A673 (cell line): Measurements from ENCODE around the gene MPRIP. TPM values are rescaled to one million over a fixed set of nuclear protein-coding genes. Genes with fewer than 3 reads are reported as not detected.

ENCODE experiments used
- BruUV-seq: library from RNA; stranded (reverse); fragments of 400-500 nt; replicated peaks from 2 replicates; lab custom pipeline; 2021; lab: Mats Ljungman, UMichigan
- CTCF ChIA-PET: fragments of 300-600 bp; sonication (Branson Sonifier 250); formaldehyde crosslinking; loops from one replicate; lab custom pipeline; 2022; ENCODE audit warnings: antibody characterized with exemption; lab: Charles Lee
- POLR2A ChIA-PET: fragments of 300-600 bp; sonication (Branson Sonifier 250); formaldehyde crosslinking; loops from one replicate; lab custom pipeline; 2022; ENCODE audit warnings: antibody characterized with exemption; ENCODE audit not compliant: low non-redundant PET; lab: Charles Lee
- DNase-seq: peaks from one replicate; pipeline ENCODE4 v3.0.0-alpha.2; 2015; ENCODE audit warnings: low spot score
- H3K27ac ChIP-seq: fragments of 200-600 bp; sonication (generic); 2 replicates; pipeline ENCODE4 v1.5.1; 2016; ENCODE audit warnings: mixed run types, low read depth, mild to moderate bottlenecking, mixed read lengths, antibody characterized with exemption, low read length; ENCODE audit not compliant: poor library complexity, severe bottlenecking
- H3K27me3 ChIP-seq: fragments of 200-600 bp; sonication (generic); replicated peaks from 2 replicates; pipeline ENCODE4 v1.6.1; 2017; ENCODE audit warnings: mixed run types, low read depth, mild to moderate bottlenecking, mixed read lengths, antibody characterized with exemption, low read length; ENCODE audit not compliant: insufficient read depth, poor library complexity
- H3K36me3 ChIP-seq: fragments of 200-600 bp; sonication (generic); 2 replicates; pipeline ENCODE4 v1.6.1; 2016; ENCODE audit warnings: mixed run types, mild to moderate bottlenecking, mixed read lengths, antibody characterized with exemption, low read length; ENCODE audit not compliant: insufficient read depth, poor library complexity, severe bottlenecking
- H3K4me1 ChIP-seq: fragments of 200-600 bp; sonication (generic); 2 replicates; pipeline ENCODE4 v1.6.1; 2017; ENCODE audit warnings: mixed run types, mild to moderate bottlenecking, mixed read lengths, antibody characterized with exemption, low read length; ENCODE audit not compliant: insufficient read depth, poor library complexity, severe bottlenecking
- H3K4me3 ChIP-seq: fragments of 200-600 bp; sonication (generic); 2 replicates; pipeline ENCODE4 v1.5.1; 2016; ENCODE audit warnings: low read depth, mixed run types, mild to moderate bottlenecking, mixed read lengths, low read length; ENCODE audit not compliant: poor library complexity, severe bottlenecking
- H3K9me3 ChIP-seq: fragments of 200-600 bp; sonication (generic); 2 replicates; pipeline ENCODE4 v1.6.1; 2016; ENCODE audit warnings: mixed run types, low read depth, mild to moderate bottlenecking, mixed read lengths, antibody characterized with exemption, low read length; ENCODE audit not compliant: poor library complexity, severe bottlenecking
- EZH2 ChIP-seq: fragments of 200-600 bp; sonication (generic); IDR thresholded peaks from 2 replicates; pipeline ENCODE4 v1.6.1; 2017; ENCODE audit warnings: borderline replicate concordance, low read depth, mild to moderate bottlenecking, mixed read lengths, antibody characterized with exemption, low read length; ENCODE audit not compliant: poor library complexity, severe bottlenecking
- intact Hi-C: fragments of 100-400 bp; cut with micrococcal nuclease; formaldehyde crosslinking; loops from one replicate; pipeline ENCODE4 v1.10.0; 2022; ENCODE audit not compliant: unreplicated experiment
- total RNA-seq: library from RNA; stranded (reverse); gene quantifications from 2 replicates; pipeline ENCODE4 v1.2.3, GENCODE V29; 2021
- TF ChIP-seq, protein P1 (sequence below): fragments of 300-800, 200-600 bp; sonication (generic); conservative IDR thresholded peaks from 2 replicates; pipeline ENCODE4 v1.5.1; 2017; ENCODE audit warnings: low read depth, mild to moderate bottlenecking, antibody characterized with exemption, low read length, moderate library complexity, mixed read lengths

The MPRIP gene
- total RNA-seq, 1 experiment from 2014 or later = 290 TPM

DNA sequence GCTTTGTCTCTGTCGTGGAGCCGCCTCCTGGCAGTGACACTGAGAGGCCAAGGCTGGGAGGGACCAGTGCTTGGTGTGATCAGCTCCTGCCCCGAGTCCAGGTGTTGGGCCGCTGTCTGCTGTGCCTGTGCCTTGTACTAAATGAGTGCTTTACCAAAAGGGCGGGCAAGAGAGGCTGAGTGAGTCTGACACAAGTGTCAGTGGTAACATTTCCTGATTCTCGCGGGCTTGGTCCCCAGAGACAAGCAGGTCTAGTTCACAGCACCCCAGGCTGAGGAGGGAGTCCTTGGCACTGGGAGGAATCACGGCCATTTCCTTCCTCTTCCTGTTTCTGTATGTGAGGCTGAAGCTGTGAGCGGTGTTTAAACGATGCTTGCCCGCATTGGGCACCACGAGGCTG is 133.7 kb downstream of the MPRIP start:
- CTCF ChIA-PET = no interaction called here
- Histone ChIP-seq H3K4me3 (no peak overlapping the region), H3K27me3 (no peaks in the 10 kb centered on the region), H3K9me3 (no peaks in the 10 kb centered on the region), H3K27ac (no peak overlapping the region), H3K36me3 (peaks cover 84% of the 10 kb centered on the region), H3K4me1 (no peaks in the 10 kb centered on the region)
- TF ChIP-seq, protein P1, sequence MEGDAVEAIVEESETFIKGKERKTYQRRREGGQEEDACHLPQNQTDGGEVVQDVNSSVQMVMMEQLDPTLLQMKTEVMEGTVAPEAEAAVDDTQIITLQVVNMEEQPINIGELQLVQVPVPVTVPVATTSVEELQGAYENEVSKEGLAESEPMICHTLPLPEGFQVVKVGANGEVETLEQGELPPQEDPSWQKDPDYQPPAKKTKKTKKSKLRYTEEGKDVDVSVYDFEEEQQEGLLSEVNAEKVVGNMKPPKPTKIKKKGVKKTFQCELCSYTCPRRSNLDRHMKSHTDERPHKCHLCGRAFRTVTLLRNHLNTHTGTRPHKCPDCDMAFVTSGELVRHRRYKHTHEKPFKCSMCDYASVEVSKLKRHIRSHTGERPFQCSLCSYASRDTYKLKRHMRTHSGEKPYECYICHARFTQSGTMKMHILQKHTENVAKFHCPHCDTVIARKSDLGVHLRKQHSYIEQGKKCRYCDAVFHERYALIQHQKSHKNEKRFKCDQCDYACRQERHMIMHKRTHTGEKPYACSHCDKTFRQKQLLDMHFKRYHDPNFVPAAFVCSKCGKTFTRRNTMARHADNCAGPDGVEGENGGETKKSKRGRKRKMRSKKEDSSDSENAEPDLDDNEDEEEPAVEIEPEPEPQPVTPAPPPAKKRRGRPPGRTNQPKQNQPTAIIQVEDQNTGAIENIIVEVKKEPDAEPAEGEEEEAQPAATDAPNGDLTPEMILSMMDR = no peak
- intact Hi-C loops = no loop called here
- no peak for DNase-seq
- no TSS peak for BruUV-seq
- POLR2A ChIA-PET = no interaction called here

DNA sequence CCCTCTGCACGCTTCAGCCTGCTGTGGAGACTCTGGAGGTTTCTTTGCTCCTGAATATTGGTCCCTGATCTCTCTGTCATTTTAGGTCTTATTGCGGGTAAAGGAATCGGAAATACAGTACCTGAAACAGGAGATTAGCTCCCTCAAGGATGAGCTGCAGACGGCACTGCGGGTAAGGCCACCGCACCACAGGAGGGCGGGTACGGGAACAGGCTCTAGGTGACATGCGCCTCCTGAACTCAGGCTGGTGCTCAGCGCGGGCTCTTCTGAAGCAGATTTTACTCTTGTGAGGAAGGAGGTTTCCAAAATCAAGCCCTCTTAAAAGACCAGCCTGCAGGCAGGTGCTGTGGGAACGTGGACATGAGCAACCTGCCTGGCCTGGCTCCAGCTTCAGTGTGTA is 134.1 kb downstream of the MPRIP start:
- Histone ChIP-seq H3K4me1 (no peaks in the 10 kb centered on the region), H3K4me3 (no peak overlapping the region), H3K9me3 (no peaks in the 10 kb centered on the region), H3K27ac (no peak overlapping the region), H3K36me3 (peaks cover 83% of the 10 kb centered on the region), H3K27me3 (no peaks in the 10 kb centered on the region)
- no peak for TF ChIP-seq EZH2
- TF ChIP-seq, protein P1 = no peak
- ChIA-PET CTCF (no interaction called here), POLR2A (no interaction called here)
- DNase-seq = no peak
- intact Hi-C loops = no loop called here
- BruUV-seq = no TSS peak

DNA sequence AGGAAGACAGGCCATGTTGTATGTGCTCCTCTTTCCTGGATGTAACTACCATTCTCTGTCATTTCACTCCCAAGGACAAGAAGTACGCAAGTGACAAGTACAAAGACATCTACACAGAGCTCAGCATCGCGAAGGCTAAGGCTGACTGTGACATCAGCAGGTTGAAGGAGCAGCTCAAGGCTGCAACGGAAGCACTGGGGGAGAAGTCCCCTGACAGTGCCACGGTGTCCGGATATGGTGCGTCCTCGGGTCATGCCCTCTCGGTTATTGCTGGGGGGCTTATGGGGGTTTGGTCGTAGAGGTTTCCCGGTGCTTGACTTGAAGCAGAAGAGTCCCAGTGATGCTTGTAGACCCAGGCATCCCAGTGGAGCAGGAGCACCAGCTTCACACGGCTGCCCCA is 134.9 kb downstream of the MPRIP start:
- Histone ChIP-seq H3K36me3 (peaks cover 84% of the 10 kb centered on the region), H3K27me3 (no peaks in the 10 kb centered on the region), H3K4me1 (no peaks in the 10 kb centered on the region), H3K27ac (no peak overlapping the region), H3K4me3 (no peak overlapping the region), H3K9me3 (no peaks in the 10 kb centered on the region)
- ChIA-PET POLR2A (no interaction called here), CTCF (no interaction called here)
- no peak for DNase-seq
- TF ChIP-seq EZH2 = no peak
- TF ChIP-seq, protein P1 = no peak
- intact Hi-C loops = no loop called here
- BruUV-seq = no TSS peak
